H1 (cell line): ENCODE measurements around the gene NAV2. TPM values are rescaled to one million over a fixed set of nuclear protein-coding genes. Genes with fewer than 3 reads are reported as not detected.

Experiments used
- CTCF ChIA-PET: fragments of 300-600 bp; sonication (Branson Sonifier 250); formaldehyde crosslinking; loops from one replicate; lab custom pipeline; 2021; ENCODE audit not compliant: partially characterized antibody; lab: Charles Lee
- POLR2A ChIA-PET: fragments of 300-600 bp; sonication (Branson Sonifier 250); formaldehyde crosslinking; loops from one replicate; lab custom pipeline; 2021; ENCODE audit warnings: inconsistent platforms; ENCODE audit not compliant: partially characterized antibody; lab: Charles Lee
- DNase-seq, 2 experiments: peaks; one replicate each; pipeline versions ENCODE4 v3.0.0 to v3.0.0-alpha.2; 2010 to 2022; ENCODE audit warnings: low spot score in 2 of 2, low read depth in 1 of 2, mixed read lengths in 1 of 2
- FAIRE-seq: peaks from 2 replicates; lab custom pipeline; 2011; peaks lifted over from hg19 to GRCh38; lab: Jason Lieb, UNC
- H2AFZ ChIP-seq: 2 replicates; pipeline ENCODE4 v1.8.1; 2012; ENCODE audit warnings: low read length, inconsistent platforms
- H2AK5ac ChIP-seq: 2 replicates; pipeline ENCODE4 v1.6.1; 2013; ENCODE audit warnings: low read depth, low read length
- H2BK120ac ChIP-seq: replicated peaks from 2 replicates; pipeline ENCODE3; 2013; ENCODE audit warnings: low read depth, low read length, inconsistent platforms
- H2BK12ac ChIP-seq: 2 replicates; pipeline ENCODE4 v1.6.1; 2013; ENCODE audit warnings: low read depth, low read length
- H2BK15ac ChIP-seq: 2 replicates; pipeline ENCODE4 v1.6.1; 2013; ENCODE audit warnings: low read length
- H2BK20ac ChIP-seq: 2 replicates; pipeline ENCODE4 v1.6.1; 2013; ENCODE audit warnings: low read length
- H2BK5ac ChIP-seq: 2 replicates; pipeline ENCODE4 v1.6.1; 2013; ENCODE audit warnings: low read depth, low read length
- H3K14ac ChIP-seq: 2 replicates; pipeline ENCODE4 v1.6.1; 2013; ENCODE audit warnings: inconsistent platforms; ENCODE audit not compliant: insufficient read length
- H3K18ac ChIP-seq: 2 replicates; pipeline ENCODE4 v1.6.1; 2013; ENCODE audit warnings: low read length; ENCODE audit errors: extremely low read depth
- H3K23ac ChIP-seq: 2 replicates; pipeline ENCODE4 v1.6.1; 2013; ENCODE audit warnings: inconsistent platforms; ENCODE audit not compliant: insufficient read length
- H3K23me2 ChIP-seq: 2 replicates; pipeline ENCODE4 v1.6.1; 2013; ENCODE audit warnings: low read depth, low read length
- H3K27ac ChIP-seq: 2 replicates; pipeline ENCODE4 v1.6.1; 2011; ENCODE audit warnings: low read depth, low read length, inconsistent platforms
- H3K27me3 ChIP-seq, 4 experiments: replicated peaks in 1 of 4; 1 replicate in 1 of 4; 2 replicates in 3 of 4; pipeline versions ENCODE4 v1.6.1 to v1.8.1; 2011 to 2013; ENCODE audit warnings: low read length in 3 of 4, mild to moderate bottlenecking in 3 of 4, inconsistent platforms in 2 of 4, mixed read lengths in 2 of 4, moderate library complexity in 1 of 4; ENCODE audit not compliant: control insufficient read depth in 3 of 4, insufficient read depth in 3 of 4; ENCODE audit errors: extremely low read depth in 1 of 4
- H3K36me3 ChIP-seq, 4 experiments: 2 replicates each; pipeline versions ENCODE4 v1.6.1 to v1.8.1; 2011 to 2013; ENCODE audit warnings: mild to moderate bottlenecking in 4 of 4, low read length in 3 of 4, moderate library complexity in 2 of 4, control low read depth in 1 of 4, inconsistent platforms in 1 of 4; ENCODE audit not compliant: insufficient read depth in 4 of 4, control insufficient read depth in 2 of 4
- H3K4ac ChIP-seq: replicated peaks from 2 replicates; pipeline ENCODE3; 2013; ENCODE audit warnings: low read length, low read depth, mixed read lengths, inconsistent platforms; ENCODE audit not compliant: insufficient read length
- H3K4me1 ChIP-seq, 4 experiments: replicated peaks in 1 of 4; 1 replicate in 1 of 4; 2 replicates in 3 of 4; pipeline versions ENCODE4 v1.6.1 to v1.8.1; 2011 to 2013; ENCODE audit warnings: low read length in 3 of 4, inconsistent platforms in 2 of 4, mixed read lengths in 1 of 4; ENCODE audit not compliant: insufficient read depth in 4 of 4, control insufficient read depth in 3 of 4
- H3K4me2 ChIP-seq, 2 experiments: 2 replicates each; pipeline versions ENCODE4 v1.6.1 to v1.8.1; 2011 to 2013; ENCODE audit warnings: low read depth in 2 of 2, low read length in 2 of 2, control low read depth in 1 of 2, inconsistent platforms in 1 of 2, mild to moderate bottlenecking in 1 of 2; ENCODE audit not compliant: insufficient read depth in 1 of 2
- H3K4me3 ChIP-seq, 4 experiments: fragments of 200-600, 300-600 bp in 1 of 4; sonication (generic), shearing (Covaris generic), sonication (Bioruptor Twin) in 1 of 4; 2 replicates each; pipeline versions ENCODE4 v1.5.1 to v1.8.1; 2011 to 2016; ENCODE audit warnings: low read length in 4 of 4, low read depth in 3 of 4, control low read depth in 2 of 4, inconsistent platforms in 2 of 4, mild to moderate bottlenecking in 2 of 4, mixed read lengths in 1 of 4, moderate library complexity in 1 of 4; ENCODE audit not compliant: insufficient read depth in 2 of 4; ENCODE audit errors: extremely low read depth in 1 of 4
- H3K56ac ChIP-seq: replicated peaks from 2 replicates; pipeline ENCODE3; 2013; ENCODE audit warnings: low read depth, mild to moderate bottlenecking, mixed read lengths, low read length, inconsistent platforms; ENCODE audit not compliant: insufficient read length
- H3K79me1 ChIP-seq: 2 replicates; pipeline ENCODE4 v1.6.1; 2013; ENCODE audit warnings: low read depth, low read length, control low read depth
- H3K79me2 ChIP-seq, 2 experiments: 2 replicates each; pipeline versions ENCODE4 v1.6.1 to v1.8.1; 2012 to 2013; ENCODE audit warnings: low read length in 2 of 2, mild to moderate bottlenecking in 2 of 2, inconsistent platforms in 1 of 2; ENCODE audit not compliant: insufficient read depth in 2 of 2, control insufficient read depth in 1 of 2
- H3K9ac ChIP-seq, 4 experiments: replicated peaks in 1 of 4; 1 replicate in 1 of 4; 2 replicates in 3 of 4; pipeline versions ENCODE4 v1.6.1 to v1.8.1; 2011 to 2013; ENCODE audit warnings: low read depth in 3 of 4, low read length in 3 of 4, control low read depth in 2 of 4, mild to moderate bottlenecking in 2 of 4, moderate library complexity in 2 of 4, inconsistent platforms in 1 of 4; ENCODE audit errors: extremely low read depth in 1 of 4
- H3K9me3 ChIP-seq, 2 experiments: 2 replicates each; pipeline versions ENCODE4 v1.6.1 to v1.8.1; 2012 to 2013; ENCODE audit warnings: mild to moderate bottlenecking in 2 of 2, moderate library complexity in 2 of 2, control low read depth in 1 of 2, inconsistent platforms in 1 of 2, low read depth in 1 of 2, low read length in 1 of 2, mixed read lengths in 1 of 2; ENCODE audit not compliant: insufficient read depth in 2 of 2
- H4K20me1 ChIP-seq, 2 experiments: replicated peaks in 1 of 2; 2 replicates each; pipeline versions ENCODE3 to v1.8.1; 2011 to 2013; ENCODE audit warnings: inconsistent platforms in 2 of 2, low read length in 2 of 2, mild to moderate bottlenecking in 1 of 2; ENCODE audit not compliant: insufficient read depth in 2 of 2, control insufficient read depth in 1 of 2
- H4K5ac ChIP-seq: 2 replicates; pipeline ENCODE4 v1.6.1; 2013; ENCODE audit warnings: low read length, low read depth, mixed read lengths, inconsistent platforms; ENCODE audit not compliant: insufficient read length
- H4K8ac ChIP-seq: 2 replicates; pipeline ENCODE4 v1.8.0; 2013; ENCODE audit warnings: mild to moderate bottlenecking, moderate library complexity, low read length, inconsistent platforms; ENCODE audit not compliant: insufficient read depth; ENCODE audit errors: extremely low read depth
- H4K91ac ChIP-seq: replicated peaks from 2 replicates; pipeline ENCODE3; 2013; ENCODE audit warnings: low read length, mixed read lengths, inconsistent platforms; ENCODE audit not compliant: insufficient read length
- BCL11A ChIP-seq, 2 experiments: IDR thresholded peaks; one replicate each; pipeline ENCODE4 v1.6.1; 2011; ENCODE audit warnings: low read depth in 2 of 2, low read length in 2 of 2, mild to moderate bottlenecking in 2 of 2
- BRCA1 ChIP-seq: IDR thresholded peaks from 2 replicates; pipeline ENCODE4 v1.6.1; 2012; ENCODE audit warnings: low read depth, low read length, improper control_type of control experiment
- POU5F1 ChIP-seq: IDR thresholded peaks from 2 replicates; pipeline ENCODE4 v1.6.1; 2011; ENCODE audit warnings: low read depth, mild to moderate bottlenecking, low read length, moderate library complexity
- SIN3A ChIP-seq, 2 experiments: IDR thresholded peaks in 1 of 2; conservative IDR thresholded peaks in 1 of 2; 2 replicates each; pipeline ENCODE4 v1.6.1; 2011 to 2012; ENCODE audit warnings: low read length in 2 of 2, improper control_type of control experiment in 1 of 2, low read depth in 1 of 2, mild to moderate bottlenecking in 1 of 2
- WGBS, 2 experiments: shearing (Covaris generic) in 1 of 2; methylation state at CpG; one replicate each; pipeline versions ENCODE4 v1.1.6 to v1.1.7; 2013 to 2015; ENCODE audit warnings: low lambda C conversion rate in 2 of 2, mixed read lengths in 2 of 2, inconsistent platforms in 1 of 2, low coverage in 1 of 2, missing lambda C conversion rate in 1 of 2; ENCODE audit not compliant: insufficient replicate concordance in 2 of 2, insufficient coverage in 1 of 2, insufficient read length in 1 of 2; ENCODE audit errors: extremely low coverage in 1 of 2, missing lambda C conversion rate in 1 of 2; 5-methylcytosine and 5-hydroxymethylcytosine counted together
- polyA plus RNA-seq, 7 experiments: library from polyadenylated mRNA; depleted of rRNA in 3 of 7; stranded (reverse) in 5 of 7; unstranded in 2 of 7; fragments of >200 nt in 5 of 7; fragments of 200-250 nt in 2 of 7; gene quantifications; 1 replicate in 5 of 7; 2 replicates in 1 of 7; 4 replicates in 1 of 7; pipeline versions ENCODE4 v1.2.1 to v1.2.3, GENCODE V29; 2011 to 2013; ENCODE audit warnings: missing spikeins in 2 of 7, mixed read lengths in 2 of 7
- total RNA-seq: library from RNA; stranded (reverse); fragmentation: NEBNext Ultra II Directional; extraction: Animal tissue kit (Norgen Biotek cat#: 25700); gene quantifications from 2 replicates; pipeline ENCODE4 v1.2.1, GENCODE V29; 2021

Gene NAV2
- total and polyA plus RNA-seq, 2 of the 8 experiments (the other 6 are each of a cell fraction or from before 2014, with no cell fraction given) = 35.6 to 73.6 TPM

DNA sequence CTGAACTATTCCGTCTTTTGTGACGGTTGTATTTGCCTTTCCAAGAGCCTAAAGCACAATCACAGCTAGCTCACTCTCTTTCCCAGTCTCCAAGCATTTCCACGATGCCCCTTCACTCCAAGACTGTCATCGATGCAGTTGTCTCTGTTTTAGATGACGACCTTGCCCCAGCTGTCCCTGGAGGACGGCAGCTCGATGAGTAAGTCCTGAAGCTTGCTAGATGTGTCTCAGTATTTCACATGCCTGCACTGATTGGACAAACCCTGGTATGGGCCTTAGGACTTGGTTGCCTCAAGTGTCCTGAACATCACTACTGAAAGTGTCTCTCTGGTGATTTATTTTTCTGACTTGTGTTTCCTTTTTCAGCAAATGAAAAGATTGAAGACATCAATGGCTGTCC lies 129.9 kb downstream of the NAV2 start:
- Histone ChIP-seq H3K23ac (no peak overlapping the region), H3K36me3 (peaks cover 5 to 36% (median 10%) of the 10 kb centered on the region in 4 experiments; a peak in 6 of 8 replicates), H3K27me3 (no peaks in the 10 kb centered on the region), H4K8ac (no peak overlapping the region; the same call in 1 of the 2 replicates), H3K4me2 (no peak overlapping the region), H3K14ac (no peak overlapping the region), H3K9me3 (no peaks in the 10 kb centered on the region), H3K9ac (no peak overlapping the region), H2AK5ac (no peak overlapping the region), H3K4ac (no peak overlapping the region), H4K91ac (no peak overlapping the region), H4K20me1 (peaks cover 0 to 4% of the 10 kb centered on the region in 2 experiments), H3K4me3 (no peak overlapping the region), H2BK20ac (no peak overlapping the region), H3K18ac (no peak overlapping the region), H3K4me1 (peaks cover 0 to 6% (median under 1%) of the 10 kb centered on the region in 4 experiments; a peak in 1 of 7 replicates), H3K79me2 (peaks cover 0 to 9% of the 10 kb centered on the region in 2 experiments; a peak in 1 of 4 replicates), H3K56ac (no peak overlapping the region), H3K27ac (no peak overlapping the region), H2BK120ac (no peak overlapping the region), H2BK15ac (no peak overlapping the region), H3K23me2 (no peaks in the 10 kb centered on the region; the same call in 1 of the 2 replicates), H3K79me1 (peaks cover 3% of the 10 kb centered on the region; the same call in 1 of the 2 replicates), H4K5ac (no peak overlapping the region), H2AFZ (no peak overlapping the region), H2BK12ac (no peak overlapping the region), H2BK5ac (no peak overlapping the region)
- TF ChIP-seq BCL11A (IDR thresholded peaks at IDR 0.05; ENCODE audit: low read depth in 2 of 2, low read length in 2 of 2) (no peak), BRCA1 (no peak), POU5F1 (no peak), SIN3A (conservative IDR thresholded peaks at IDR 0.05 in 1 of 2, IDR thresholded peaks at IDR 0.05 in 1 of 2; ENCODE audit: low read depth in 1 of 2, low read length in 2 of 2) (no peak)
- DNase-seq (no peak), FAIRE-seq (no peak)
- POLR2A ChIA-PET = interaction anchor here (1.4 kb wide), 1 partner anchor 14 kb away, joined by 3 read pairs; no protein-coding TSS in a partner anchor
- CTCF ChIA-PET = interaction anchor here (0.6 to 1.6 kb wide), 7 partner anchors 11 to 289 kb away, joined by 3 to 6 read pairs (median 3); no protein-coding TSS in a partner anchor
- 91% methylated on average over 7 of the region's 7 CpGs; no CpG with 5 or more reads in 1 of the 2 experiments for WGBS, 2 experiments
